Osteoblast (primary cell): Measurements from ENCODE around the gene SMARCA4. TPM values are rescaled to one million over a fixed set of nuclear protein-coding genes. Genes with fewer than 3 reads are reported as not detected.

Source experiments
- DNase-seq: peaks from one replicate; pipeline ENCODE4 v3.0.0; 2011; ENCODE audit warnings: low spot score, mixed read lengths; ENCODE audit not compliant: insufficient read length; ENCODE audit errors: missing footprints
- H2AFZ ChIP-seq: 2 replicates; pipeline ENCODE4 v1.6.0; 2011; ENCODE audit warnings: mild to moderate bottlenecking, low read length
- H3K27ac ChIP-seq: 2 replicates; pipeline ENCODE4 v1.5.1; 2011; ENCODE audit warnings: mild to moderate bottlenecking, low read depth, low read length, moderate library complexity
- H3K27me3 ChIP-seq: 2 replicates; pipeline ENCODE4 v1.6.0; 2012; ENCODE audit warnings: mild to moderate bottlenecking, control low read depth, inconsistent platforms, low read length, moderate library complexity; ENCODE audit not compliant: insufficient read depth
- H3K36me3 ChIP-seq: 2 replicates; pipeline ENCODE4 v1.5.1; 2011; ENCODE audit warnings: mild to moderate bottlenecking, low read length, control low read depth, moderate library complexity; ENCODE audit not compliant: insufficient read depth
- H3K4me1 ChIP-seq: 2 replicates; pipeline ENCODE4 v1.5.1; 2011; ENCODE audit warnings: mild to moderate bottlenecking, low read length, control low read depth, moderate library complexity; ENCODE audit not compliant: insufficient read depth
- H3K4me2 ChIP-seq: 2 replicates; pipeline ENCODE4 v1.6.0; 2011; ENCODE audit warnings: mild to moderate bottlenecking, low read length; ENCODE audit not compliant: insufficient read depth
- H3K4me3 ChIP-seq: fragments of 200-600 bp; sonication (generic); 3 replicates; pipeline ENCODE4 v1.5.1; 2012; ENCODE audit warnings: mild to moderate bottlenecking, low read length, inconsistent platforms; ENCODE audit not compliant: insufficient read depth
- H3K79me2 ChIP-seq: 2 replicates; pipeline ENCODE4 v1.6.0; 2012; ENCODE audit warnings: mild to moderate bottlenecking, low read length, control low read depth, inconsistent platforms; ENCODE audit not compliant: insufficient read depth
- H3K9me3 ChIP-seq: 2 replicates; pipeline ENCODE4 v1.5.1; 2011; ENCODE audit warnings: low read depth, low read length, control low read depth
- H4K20me1 ChIP-seq: 2 replicates; pipeline ENCODE4 v1.6.0; 2012; ENCODE audit warnings: mild to moderate bottlenecking, low read length, control low read depth; ENCODE audit not compliant: insufficient read depth
- CTCF ChIP-seq: IDR thresholded peaks from 2 replicates; pipeline ENCODE4 v1.5.1; 2011; ENCODE audit warnings: mild to moderate bottlenecking, low read depth, low read length, moderate library complexity; ENCODE audit errors: extremely low read depth
- total RNA-seq: library from RNA; depleted of rRNA; stranded (reverse); fragments of >200 nt; gene quantifications from 2 replicates; pipeline ENCODE4 v1.2.3, GENCODE V29; 2012

SMARCA4 gene
- total RNA-seq, 1 donor, result 52.8 TPM

GRCh38 chr19:11028146-11028545, 67.3 kb downstream of the SMARCA4 start:
- Histone ChIP-seq H3K27me3 (no peaks in the 10 kb centered on the region), H3K27ac (no peak overlapping the region), H4K20me1 (peaks cover 12% of the 10 kb centered on the region), H3K9me3 (no peaks in the 10 kb centered on the region), H3K4me2 (no peak overlapping the region), H2AFZ (no peak overlapping the region), H3K79me2 (peaks cover 2% of the 10 kb centered on the region), H3K4me3 (no peak overlapping the region), H3K4me1 (peaks cover 6% of the 10 kb centered on the region), H3K36me3 (peaks cover 77% of the 10 kb centered on the region)
- TF ChIP-seq CTCF, result no peak
- DNase-seq, result peak; percentile 53

- Histone ChIP-seq H3K36me3 (peaks cover 83% of the 10 kb centered on the region), H3K4me2 (no peak overlapping the region), H3K27me3 (no peaks in the 10 kb centered on the region), H3K79me2 (peaks cover 2% of the 10 kb centered on the region), H3K4me3 (no peak overlapping the region), H4K20me1 (peaks cover 24% of the 10 kb centered on the region), H3K27ac (no peak overlapping the region), H2AFZ (no peak overlapping the region), H3K9me3 (no peaks in the 10 kb centered on the region), H3K4me1 (no peaks in the 10 kb centered on the region)
- peak; percentile 75 for DNase-seq
- no peak for TF ChIP-seq CTCF
Observed at GRCh38 chr19:11031421-11032070, 70.7 kb downstream of the SMARCA4 start.

GRCh38 chr19:11033251-11033650, 72.4 kb downstream of the SMARCA4 start:
- no peak overlapping the region for H3K4me2 ChIP-seq
- H4K20me1 ChIP-seq, result peaks cover 19% of the 10 kb centered on the region
- peaks cover 82% of the 10 kb centered on the region for H3K36me3 ChIP-seq
- no peaks in the 10 kb centered on the region for H3K4me1 ChIP-seq
- peaks cover 13% of the 10 kb centered on the region for H3K79me2 ChIP-seq
- H3K27ac ChIP-seq, result no peak overlapping the region
- no peak overlapping the region for H2AFZ ChIP-seq
- H3K27me3 ChIP-seq, result no peaks in the 10 kb centered on the region
- no peak overlapping the region for H3K4me3 ChIP-seq
- DNase-seq, result no peak
- no peaks in the 10 kb centered on the region for H3K9me3 ChIP-seq
- TF ChIP-seq CTCF, result no peak

- Histone ChIP-seq H3K4me2 (no peak overlapping the region), H3K79me2 (peaks cover 18% of the 10 kb centered on the region), H3K27me3 (no peaks in the 10 kb centered on the region), H2AFZ (no peak overlapping the region), H3K36me3 (peaks cover 82% of the 10 kb centered on the region), H4K20me1 (peaks cover 19% of the 10 kb centered on the region), H3K4me3 (no peak overlapping the region), H3K4me1 (no peaks in the 10 kb centered on the region), H3K27ac (no peak overlapping the region), H3K9me3 (no peaks in the 10 kb centered on the region)
- TF ChIP-seq CTCF, result no peak
- no peak for DNase-seq
Observed at GRCh38 chr19:11033763-11034162, 72.9 kb downstream of the SMARCA4 start.
